Measurements from ENCODE around the gene PPP1R9A.

DNA sequence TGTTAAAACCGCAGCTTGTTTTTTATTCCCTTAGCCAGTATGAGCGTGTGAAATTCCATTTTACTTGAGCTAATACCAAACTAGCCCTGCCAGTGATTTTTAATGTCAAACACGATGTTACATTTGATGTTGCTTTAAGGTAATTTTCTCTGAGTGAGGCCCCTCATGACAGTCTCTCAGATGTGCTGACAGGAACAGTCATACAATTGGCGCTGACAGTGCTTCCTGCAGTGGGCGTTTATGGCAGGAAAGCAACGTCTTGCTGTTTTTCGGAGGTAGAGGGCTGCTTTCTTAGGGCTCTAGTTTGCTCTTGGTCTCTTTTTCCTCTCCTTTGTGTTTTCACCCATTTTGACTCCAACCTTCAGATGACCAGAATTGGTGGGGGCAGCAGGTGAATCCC lies 397.6 kb downstream of the PPP1R9A start:
- TF ChIP-seq, protein P1, sequence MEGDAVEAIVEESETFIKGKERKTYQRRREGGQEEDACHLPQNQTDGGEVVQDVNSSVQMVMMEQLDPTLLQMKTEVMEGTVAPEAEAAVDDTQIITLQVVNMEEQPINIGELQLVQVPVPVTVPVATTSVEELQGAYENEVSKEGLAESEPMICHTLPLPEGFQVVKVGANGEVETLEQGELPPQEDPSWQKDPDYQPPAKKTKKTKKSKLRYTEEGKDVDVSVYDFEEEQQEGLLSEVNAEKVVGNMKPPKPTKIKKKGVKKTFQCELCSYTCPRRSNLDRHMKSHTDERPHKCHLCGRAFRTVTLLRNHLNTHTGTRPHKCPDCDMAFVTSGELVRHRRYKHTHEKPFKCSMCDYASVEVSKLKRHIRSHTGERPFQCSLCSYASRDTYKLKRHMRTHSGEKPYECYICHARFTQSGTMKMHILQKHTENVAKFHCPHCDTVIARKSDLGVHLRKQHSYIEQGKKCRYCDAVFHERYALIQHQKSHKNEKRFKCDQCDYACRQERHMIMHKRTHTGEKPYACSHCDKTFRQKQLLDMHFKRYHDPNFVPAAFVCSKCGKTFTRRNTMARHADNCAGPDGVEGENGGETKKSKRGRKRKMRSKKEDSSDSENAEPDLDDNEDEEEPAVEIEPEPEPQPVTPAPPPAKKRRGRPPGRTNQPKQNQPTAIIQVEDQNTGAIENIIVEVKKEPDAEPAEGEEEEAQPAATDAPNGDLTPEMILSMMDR (IDR thresholded peaks at IDR 0.05; ENCODE audit: borderline replicate concordance, extremely low read depth, low read length, poor library complexity, severe bottlenecking) = no peak
- no peak for TF ChIP-seq EZH2 (IDR thresholded peaks at IDR 0.05; ENCODE audit: borderline replicate concordance, low read depth, low read length, severe bottlenecking)
